Psoas muscle (tissue), 8 donors: Measurements from ENCODE around the gene DOCK2. TPM values are rescaled to one million over a fixed set of nuclear protein-coding genes. Genes with fewer than 3 reads are reported as not detected.

Source experiments
- ATAC-seq, 4 donors: fragments of 200-7000 bp; cut with Tn5 transposase; one replicate each; pipeline ENCODE4 v1.9.1; 2020; ENCODE audit warnings: moderate library complexity in 3 of 4, mild to moderate bottlenecking in 2 of 4
- DNase-seq, 2 donors: peaks; one replicate each; pipeline ENCODE4 v3.0.0-alpha.2; 2020
- H3K27ac ChIP-seq: fragments of 200-600 bp; one replicate; pipeline ENCODE4 v1.8.0; 2022
- H3K27me3 ChIP-seq, 3 donors: fragments of 200-600 bp in 1 of 3; one replicate each; pipeline versions ENCODE4 v1.6.1 to v1.8.0; 2013 to 2022; ENCODE audit warnings: low read length in 2 of 3, mild to moderate bottlenecking in 2 of 3, moderate library complexity in 1 of 3; ENCODE audit not compliant: insufficient read depth in 3 of 3
- H3K36me3 ChIP-seq, 2 donors: fragments of 200-600 bp in 1 of 2; one replicate each; pipeline versions ENCODE4 v1.6.1 to v1.8.0; 2013 to 2022; ENCODE audit warnings: low read depth in 1 of 2, mild to moderate bottlenecking in 1 of 2, moderate library complexity in 1 of 2; ENCODE audit not compliant: insufficient read depth in 1 of 2
- H3K4me1 ChIP-seq: fragments of 200-600 bp; one replicate; pipeline ENCODE4 v1.8.0; 2022
- H3K4me3 ChIP-seq: fragments of 200-600 bp; one replicate; pipeline ENCODE4 v1.8.0; 2022; ENCODE audit warnings: mild to moderate bottlenecking
- H3K9me3 ChIP-seq: fragments of 200-600 bp; one replicate; pipeline ENCODE4 v1.8.0; 2022
- WGBS, 3 donors: extraction: QIAGEN DNeasy Blood & Tissue Kit; methylation state at CpG; one replicate each; pipeline versions ENCODE4 v1.1.6 to v1.1.7; 2013; 5-methylcytosine and 5-hydroxymethylcytosine counted together
- intact Hi-C, 2 donors: fragments of 100-400 bp; cut with DNase I; formaldehyde crosslinking; loops; one replicate each; pipeline versions ENCODE4 v1.11.0 to v1.14.2; 2022
- polyA plus RNA-seq, 3 donors: library from polyadenylated mRNA; stranded (reverse); fragments of 200-250 nt; gene quantifications; one replicate each; pipeline ENCODE4 v1.2.3, GENCODE V29; 2013
- total RNA-seq, 4 donors: library from RNA; stranded (reverse); fragmentation: NEBNext Ultra II Directional in 2 of 4; extraction: Animal tissue kit (Norgen Biotek cat#: 25700) in 2 of 4; gene quantifications; one replicate each; pipeline versions ENCODE4 v1.2.1 to v1.2.4, GENCODE V29; 2021 to 2023
- TF ChIP-seq, protein P1 (sequence below): fragments of 200-600 bp; IDR thresholded peaks from one replicate; pipeline ENCODE4 v1.8.0; 2022; ENCODE audit warnings: antibody characterized with exemption
- donor health status: healthy with polysubstance abuse.
- donor health status: DM: no; HTN: no; CAD: no; lungs with moderate emphysema.
- donor health status: Bipolar disorder and iron deficiency.
- donor health status: healthy.
- donor health status: DM: yes; HTN: yes; CAD: no.
- donor health status: DM: no; HTN: no; CAD: no.
- donor health status: DM: no; HTN: no; CAD: no.
- donor health status: DM: yes; HTN: yes; CAD: no.

The DOCK2 gene
- total and polyA plus RNA-seq, 7 donors = 0.37 to 4.4 (median 3.5) TPM

DNA sequence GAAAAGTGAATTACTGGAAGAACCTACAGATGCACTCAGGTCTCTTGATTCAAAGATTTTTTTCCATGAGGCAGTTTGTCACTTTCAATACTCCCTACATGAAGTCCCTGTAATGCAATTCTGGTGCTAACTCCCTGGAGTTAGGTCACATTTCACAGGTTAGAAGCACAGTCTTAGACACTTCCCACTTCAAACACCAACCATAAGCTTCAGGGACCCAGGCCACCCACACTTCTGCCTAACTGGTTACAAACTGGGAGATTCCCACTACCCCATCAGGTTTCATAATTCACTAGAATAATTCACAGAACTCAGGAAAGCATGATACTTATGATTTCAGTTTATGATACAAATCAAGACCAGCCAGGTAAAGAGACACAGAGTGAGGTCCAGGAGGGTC is 439.7 kb downstream of the DOCK2 start:
- no peak for ATAC-seq
- Histone ChIP-seq H3K9me3 (no peaks in the 10 kb centered on the region), H3K4me1 (no peaks in the 10 kb centered on the region), H3K36me3 (no peaks in the 10 kb centered on the region), H3K27ac (no peak overlapping the region), H3K4me3 (no peak overlapping the region), H3K27me3 (peaks cover 0 to 4% (median 0%) of the 10 kb centered on the region in 3 donors)
- intact Hi-C loops = no loop called here
- DNase-seq = no peak
- TF ChIP-seq, protein P1, sequence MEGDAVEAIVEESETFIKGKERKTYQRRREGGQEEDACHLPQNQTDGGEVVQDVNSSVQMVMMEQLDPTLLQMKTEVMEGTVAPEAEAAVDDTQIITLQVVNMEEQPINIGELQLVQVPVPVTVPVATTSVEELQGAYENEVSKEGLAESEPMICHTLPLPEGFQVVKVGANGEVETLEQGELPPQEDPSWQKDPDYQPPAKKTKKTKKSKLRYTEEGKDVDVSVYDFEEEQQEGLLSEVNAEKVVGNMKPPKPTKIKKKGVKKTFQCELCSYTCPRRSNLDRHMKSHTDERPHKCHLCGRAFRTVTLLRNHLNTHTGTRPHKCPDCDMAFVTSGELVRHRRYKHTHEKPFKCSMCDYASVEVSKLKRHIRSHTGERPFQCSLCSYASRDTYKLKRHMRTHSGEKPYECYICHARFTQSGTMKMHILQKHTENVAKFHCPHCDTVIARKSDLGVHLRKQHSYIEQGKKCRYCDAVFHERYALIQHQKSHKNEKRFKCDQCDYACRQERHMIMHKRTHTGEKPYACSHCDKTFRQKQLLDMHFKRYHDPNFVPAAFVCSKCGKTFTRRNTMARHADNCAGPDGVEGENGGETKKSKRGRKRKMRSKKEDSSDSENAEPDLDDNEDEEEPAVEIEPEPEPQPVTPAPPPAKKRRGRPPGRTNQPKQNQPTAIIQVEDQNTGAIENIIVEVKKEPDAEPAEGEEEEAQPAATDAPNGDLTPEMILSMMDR = no peak

DNA sequence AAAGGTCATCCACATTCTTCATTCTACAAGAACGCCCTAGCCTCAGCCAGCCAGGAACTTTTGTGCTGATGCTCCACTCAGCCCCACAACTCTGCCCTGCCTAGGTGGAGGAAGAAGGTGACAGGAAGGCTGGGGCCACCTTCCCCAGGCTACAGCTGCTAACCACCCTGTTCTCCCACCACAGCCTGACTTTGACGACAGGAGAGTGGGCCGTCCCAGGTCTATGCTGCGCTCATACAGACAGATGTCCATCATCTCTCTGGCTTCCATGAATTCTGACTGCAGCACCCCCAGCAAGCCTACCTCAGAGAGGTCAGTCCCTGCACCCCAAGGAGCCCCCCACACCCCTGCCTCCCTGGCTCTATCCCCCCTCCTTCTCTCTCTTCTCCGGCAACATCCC is 440.5 kb downstream of the DOCK2 start:
- Histone ChIP-seq H3K27ac (no peak overlapping the region), H3K4me1 (no peaks in the 10 kb centered on the region), H3K27me3 (peaks cover 0 to 4% (median 0%) of the 10 kb centered on the region in 3 donors), H3K9me3 (no peaks in the 10 kb centered on the region), H3K4me3 (no peak overlapping the region), H3K36me3 (no peaks in the 10 kb centered on the region)
- ATAC-seq (no peak), DNase-seq (no peak)
- TF ChIP-seq, protein P1 = no peak
- intact Hi-C loops = no loop called here
- 74 to 81% (median 78%) methylated on average over 5 of the region's 5 CpGs for WGBS, 3 donors

DNA sequence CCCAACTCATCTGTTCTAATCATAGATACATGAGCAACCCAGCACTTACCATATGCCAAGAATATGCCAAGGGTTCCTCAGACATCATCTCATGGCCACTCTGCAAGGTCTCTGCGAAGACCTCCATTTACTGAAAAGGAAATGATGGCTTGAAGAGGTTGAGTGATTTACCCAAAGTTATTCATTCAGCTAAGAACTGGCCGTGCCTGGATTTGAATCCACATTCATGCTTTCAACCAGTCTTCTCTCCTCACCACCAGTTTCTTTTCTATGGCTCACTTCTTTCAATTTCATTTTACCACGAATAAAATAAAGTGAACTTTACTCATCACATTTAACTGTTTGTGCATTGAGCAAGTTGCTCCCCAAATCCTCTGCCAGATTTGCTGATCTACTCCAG is 441.4 kb downstream of the DOCK2 start:
- DNase-seq (no peak), ATAC-seq (no peak)
- Histone ChIP-seq H3K27me3 (peaks cover 0 to 4% (median 0%) of the 10 kb centered on the region in 3 donors), H3K27ac (no peak overlapping the region), H3K9me3 (no peaks in the 10 kb centered on the region), H3K4me1 (no peaks in the 10 kb centered on the region), H3K4me3 (no peak overlapping the region), H3K36me3 (no peaks in the 10 kb centered on the region)
- 69 to 86% (median 75%) methylated on average over 3 of the region's 3 CpGs for WGBS, 3 donors
- intact Hi-C loops = no loop called here
- TF ChIP-seq, protein P1 = no peak

DNA sequence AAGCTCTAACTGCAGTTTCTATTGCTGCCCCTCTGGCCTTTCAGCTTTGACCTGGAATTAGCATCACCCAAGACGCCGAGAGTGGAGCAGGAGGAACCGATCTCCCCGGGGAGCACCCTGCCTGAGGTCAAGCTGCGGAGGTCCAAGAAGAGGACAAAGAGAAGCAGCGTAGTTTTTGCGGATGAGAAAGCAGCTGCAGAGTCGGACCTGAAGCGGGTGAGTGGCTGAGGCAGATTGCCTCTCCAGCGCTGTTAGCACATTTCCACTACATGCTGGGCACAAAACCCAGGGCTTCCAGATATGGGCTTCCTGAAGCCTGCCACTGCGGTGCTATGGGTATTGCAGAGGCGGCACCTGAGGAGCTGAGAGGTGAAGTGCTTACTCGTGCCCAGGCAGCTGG is 441.9 kb downstream of the DOCK2 start:
- no peak for ATAC-seq
- intact Hi-C loops = no loop called here
- TF ChIP-seq, protein P1 = no peak
- Histone ChIP-seq H3K4me1 (no peaks in the 10 kb centered on the region), H3K36me3 (no peaks in the 10 kb centered on the region), H3K27me3 (peaks cover 0 to 4% (median 0%) of the 10 kb centered on the region in 3 donors), H3K9me3 (no peaks in the 10 kb centered on the region), H3K27ac (no peak overlapping the region), H3K4me3 (no peak overlapping the region)
- WGBS, 3 donors = 75 to 79% (median 79%) methylated on average over 13 of the region's 13 CpGs
- DNase-seq = no peak

DNA sequence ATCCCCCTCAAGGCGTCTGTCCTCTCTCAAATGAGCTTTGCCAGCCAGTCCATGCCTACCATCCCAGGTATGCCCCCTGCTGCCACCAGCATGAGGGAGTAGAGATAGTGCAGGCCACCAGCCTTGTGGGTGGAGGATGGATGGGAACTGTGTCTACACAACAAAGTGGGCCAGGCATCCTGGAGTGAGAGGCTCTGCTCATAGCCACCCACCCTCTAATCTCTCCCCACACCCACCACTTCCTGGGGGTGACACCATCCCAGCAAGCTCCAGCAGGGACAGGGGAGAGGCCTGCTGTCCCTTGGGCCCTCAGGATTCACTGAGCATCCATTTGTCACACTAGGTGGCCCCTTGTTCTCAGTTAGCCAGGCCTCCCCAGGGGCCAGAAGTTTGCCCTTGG is 443.1 kb downstream of the DOCK2 start:
- ATAC-seq (no peak), DNase-seq (no peak)
- H3K4me3 ChIP-seq = no peak overlapping the region
- intact Hi-C loops = no loop called here
- 84 to 91% (median 86%) methylated on average over 1 of the region's 1 CpG for WGBS, 3 donors
- TF ChIP-seq, protein P1 = no peak
- H3K27me3 ChIP-seq = peaks cover 0 to 4% (median 0%) of the 10 kb centered on the region in 3 donors
- no peaks in the 10 kb centered on the region for H3K9me3 ChIP-seq
- H3K27ac ChIP-seq = no peak overlapping the region
- H3K36me3 ChIP-seq = no peaks in the 10 kb centered on the region
- H3K4me1 ChIP-seq = no peaks in the 10 kb centered on the region
